HUES64 (cell line): Measurements from ENCODE around the gene GEMIN4.

Experiments used
- H3K27ac ChIP-seq: 2 replicates; pipeline ENCODE4 v1.7.0; 2013; ENCODE audit warnings: low read depth, low read length, inconsistent platforms
- H3K27me3 ChIP-seq: 2 replicates; pipeline ENCODE4 v1.6.1; 2013; ENCODE audit warnings: mild to moderate bottlenecking, low read length; ENCODE audit not compliant: insufficient read depth
- H3K36me3 ChIP-seq: 2 replicates; pipeline ENCODE4 v1.6.1; 2013; ENCODE audit warnings: mild to moderate bottlenecking, low read length; ENCODE audit not compliant: insufficient read depth
- H3K4me1 ChIP-seq: 2 replicates; pipeline ENCODE4 v1.6.1; 2013; ENCODE audit warnings: mild to moderate bottlenecking, low read length, moderate library complexity; ENCODE audit not compliant: insufficient read depth
- H3K4me3 ChIP-seq: 2 replicates; pipeline ENCODE4 v1.5.1; 2013; ENCODE audit warnings: mild to moderate bottlenecking, low read length, moderate library complexity
- H3K9ac ChIP-seq: 2 replicates; pipeline ENCODE4 v1.6.1; 2013; ENCODE audit warnings: mild to moderate bottlenecking, low read depth, low read length
- H3K9me3 ChIP-seq: 2 replicates; pipeline ENCODE4 v1.6.1; 2013; ENCODE audit warnings: low read depth, low read length; ENCODE audit not compliant: insufficient read depth
- WGBS: fragments of 150-250, 120-280 bp; methylation state at CpG from one replicate; pipeline ENCODE4 v1.1.7; 2013; ENCODE audit warnings: missing lambda C conversion rate; 5-methylcytosine and 5-hydroxymethylcytosine counted together

Gene GEMIN4

DNA sequence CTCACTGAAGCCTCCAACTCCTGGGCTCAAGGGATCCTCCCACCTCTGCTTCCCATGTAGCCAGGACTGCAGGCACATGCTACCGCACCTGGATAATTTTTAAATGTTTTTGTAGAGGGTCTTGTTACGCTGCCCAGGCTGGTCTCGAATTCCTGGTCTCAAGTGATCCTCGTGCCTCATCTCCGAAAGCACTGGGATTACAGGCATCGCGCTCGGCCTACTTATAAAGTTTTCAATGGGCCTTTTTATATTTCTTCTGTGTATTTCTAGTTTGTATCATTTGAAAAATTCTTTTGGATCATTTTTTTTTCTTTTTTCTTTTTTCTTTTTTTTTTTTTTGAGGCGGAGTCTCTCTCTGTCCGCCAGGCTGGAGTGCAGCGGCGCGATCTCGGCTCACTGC lies 27.0 kb downstream of the GEMIN4 start:
- WGBS = 97% methylated on average over 14 of the region's 14 CpGs
- H3K4me1 ChIP-seq = peaks cover 13% of the 10 kb centered on the region; the same call in 1 of the 2 replicates
- no peak overlapping the region for H3K27ac ChIP-seq
- no peaks in the 10 kb centered on the region for H3K9me3 ChIP-seq
- no peak overlapping the region for H3K9ac ChIP-seq
- H3K4me3 ChIP-seq = no peak overlapping the region
- no peaks in the 10 kb centered on the region for H3K27me3 ChIP-seq
- H3K36me3 ChIP-seq = no peaks in the 10 kb centered on the region

DNA sequence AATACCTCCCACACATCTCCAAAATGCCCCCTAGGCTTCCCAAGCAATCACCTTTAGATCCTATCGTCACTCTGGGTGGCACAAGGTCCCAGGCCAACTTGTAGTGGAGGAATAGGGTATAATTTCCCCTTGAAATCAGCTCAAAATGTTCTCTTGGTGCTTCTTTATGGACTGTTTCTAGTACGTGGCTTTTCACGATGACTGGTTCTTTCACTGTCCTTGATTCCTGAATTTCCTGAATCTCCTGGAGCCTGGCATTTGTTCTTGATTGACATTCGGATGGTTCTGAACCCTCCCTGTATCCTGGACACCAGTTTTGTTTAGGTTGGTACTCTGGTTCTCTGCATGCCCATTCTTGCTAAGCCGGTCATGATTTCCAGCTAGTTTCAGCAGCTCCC lies 30.5 kb downstream of the GEMIN4 start:
- Histone ChIP-seq H3K4me3 (no peak overlapping the region), H3K27ac (no peak overlapping the region), H3K27me3 (no peaks in the 10 kb centered on the region), H3K9me3 (no peaks in the 10 kb centered on the region), H3K9ac (no peak overlapping the region), H3K36me3 (no peaks in the 10 kb centered on the region), H3K4me1 (peaks cover 11% of the 10 kb centered on the region; the same call in 1 of the 2 replicates)
- 75% methylated on average over 5 of the region's 5 CpGs for WGBS

DNA sequence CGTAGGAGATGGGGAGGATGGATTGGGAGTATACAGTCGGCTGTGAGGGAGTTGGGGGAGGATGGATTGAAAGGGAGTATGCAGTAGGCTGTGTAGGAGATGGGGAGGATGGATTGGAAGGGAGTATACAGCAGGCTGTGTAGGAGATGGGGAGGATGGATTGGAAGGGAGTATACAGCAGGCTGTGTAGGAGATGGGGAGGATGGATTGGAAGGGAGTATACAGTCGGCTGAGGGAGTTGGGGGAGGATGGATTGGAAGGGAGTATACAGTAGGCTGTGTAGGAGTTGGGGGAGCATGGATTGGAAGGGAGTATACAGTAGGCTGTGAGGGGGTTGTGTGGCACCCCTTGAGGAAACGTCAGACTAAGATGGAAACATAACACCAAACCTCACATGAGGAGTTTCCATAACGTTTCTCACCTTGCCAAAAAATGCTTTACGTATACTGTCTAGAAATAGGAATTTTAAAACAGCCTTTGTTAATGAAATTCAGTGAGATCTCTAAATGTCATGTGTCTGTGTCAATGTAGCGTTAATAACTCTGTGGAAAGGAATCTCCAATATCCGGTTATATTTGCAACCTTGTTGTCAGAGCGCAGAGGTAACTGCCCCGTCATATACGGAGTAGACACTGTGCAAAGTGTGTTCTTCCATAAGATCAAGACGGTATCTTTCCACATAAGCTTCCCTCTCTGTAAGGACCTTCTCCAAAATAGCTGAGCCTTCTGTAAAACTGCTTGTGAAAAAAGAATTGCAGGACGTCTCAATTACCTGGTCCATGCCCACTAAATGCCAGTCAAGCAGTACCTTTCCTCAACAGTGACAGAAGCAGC lies 31.1 kb downstream of the GEMIN4 start:
- Histone ChIP-seq H3K9me3 (no peaks in the 10 kb centered on the region), H3K27me3 (no peaks in the 10 kb centered on the region), H3K4me1 (peaks cover 5% of the 10 kb centered on the region; the same call in 1 of the 2 replicates), H3K27ac (no peak overlapping the region), H3K4me3 (no peak overlapping the region), H3K9ac (no peak overlapping the region), H3K36me3 (no peaks in the 10 kb centered on the region)
- 82% methylated on average over 13 of the region's 13 CpGs for WGBS

DNA sequence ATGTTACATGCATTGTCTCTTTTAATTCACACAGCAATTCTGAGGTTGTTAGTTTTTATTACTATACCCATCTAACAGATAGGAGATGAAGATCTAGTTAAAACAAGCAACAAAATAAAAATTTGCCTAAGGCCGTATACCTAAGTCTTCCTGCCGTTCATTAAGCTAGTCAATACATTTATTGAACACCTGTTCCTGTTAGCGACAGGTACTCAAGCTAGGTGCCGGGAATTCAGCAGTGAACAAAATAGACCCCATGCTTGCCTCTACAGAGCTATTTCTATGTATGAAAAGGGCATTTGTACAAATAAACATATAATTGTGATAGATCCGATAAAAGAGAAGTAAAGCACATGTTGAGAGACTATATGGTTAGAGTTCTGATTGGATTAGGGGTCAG lies 34.0 kb downstream of the GEMIN4 start:
- no peak overlapping the region for H3K9ac ChIP-seq
- no peak overlapping the region for H3K4me3 ChIP-seq
- no peaks in the 10 kb centered on the region for H3K27me3 ChIP-seq
- H3K27ac ChIP-seq = no peak overlapping the region
- 94% methylated on average over 4 of the region's 5 CpGs for WGBS
- H3K9me3 ChIP-seq = no peaks in the 10 kb centered on the region
- H3K4me1 ChIP-seq = no peaks in the 10 kb centered on the region
- no peaks in the 10 kb centered on the region for H3K36me3 ChIP-seq

- Histone ChIP-seq H3K36me3 (peaks cover 30% of the 10 kb centered on the region), H3K4me1 (no peaks in the 10 kb centered on the region), H3K4me3 (no peak overlapping the region), H3K27me3 (no peaks in the 10 kb centered on the region), H3K27ac (no peak overlapping the region), H3K9me3 (no peaks in the 10 kb centered on the region), H3K9ac (no peak overlapping the region)
- WGBS = 92% methylated on average over 5 of the region's 5 CpGs
Observed at GRCh38 chr17:708132-708531, 43.9 kb downstream of the GEMIN4 start.

- H3K9me3 ChIP-seq = no peaks in the 10 kb centered on the region
- peaks cover 30% of the 10 kb centered on the region for H3K36me3 ChIP-seq
- no peaks in the 10 kb centered on the region for H3K27me3 ChIP-seq
- H3K4me1 ChIP-seq = no peaks in the 10 kb centered on the region
- no peak overlapping the region for H3K9ac ChIP-seq
- 96% methylated on average over 6 of the region's 6 CpGs for WGBS
- H3K4me3 ChIP-seq = no peak overlapping the region
- H3K27ac ChIP-seq = no peak overlapping the region
Observed at GRCh38 chr17:705863-706262, 46.2 kb downstream of the GEMIN4 start.

DNA sequence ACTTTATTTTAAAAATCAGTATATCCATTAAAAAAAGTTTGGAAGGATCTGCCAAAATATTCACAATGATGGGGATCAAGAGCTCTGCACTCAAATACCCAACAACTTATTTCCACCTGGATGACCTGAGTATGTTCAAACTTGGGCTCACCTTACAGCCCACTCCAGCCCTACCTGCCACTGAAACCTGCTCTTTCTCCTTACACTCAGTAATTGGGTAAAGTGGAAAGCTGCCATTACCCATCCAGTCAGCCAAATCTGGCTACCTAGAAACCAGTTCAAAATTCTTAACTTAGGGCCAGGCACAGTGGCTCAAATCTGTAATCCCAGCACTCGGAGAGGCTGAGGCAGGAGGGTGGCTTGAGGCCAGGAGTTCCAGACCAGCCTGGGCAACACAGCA lies 47.1 kb downstream of the GEMIN4 start:
- H3K9ac ChIP-seq = no peak overlapping the region
- no peak overlapping the region for H3K4me3 ChIP-seq
- no peaks in the 10 kb centered on the region for H3K4me1 ChIP-seq
- 100% methylated on average over 1 of the region's 1 CpG for WGBS
- no peaks in the 10 kb centered on the region for H3K27me3 ChIP-seq
- no peaks in the 10 kb centered on the region for H3K9me3 ChIP-seq
- peaks cover 26% of the 10 kb centered on the region for H3K36me3 ChIP-seq
- H3K27ac ChIP-seq = no peak overlapping the region

GRCh38 chr17:704111-704864 lies 47.8 kb downstream of the GEMIN4 start:
- Histone ChIP-seq H3K27me3 (no peaks in the 10 kb centered on the region), H3K4me3 (no peak overlapping the region), H3K9ac (no peak overlapping the region), H3K4me1 (no peaks in the 10 kb centered on the region), H3K36me3 (peaks cover 23% of the 10 kb centered on the region), H3K9me3 (no peaks in the 10 kb centered on the region), H3K27ac (no peak overlapping the region)
- WGBS = 91% methylated on average over 4 of the region's 4 CpGs

DNA sequence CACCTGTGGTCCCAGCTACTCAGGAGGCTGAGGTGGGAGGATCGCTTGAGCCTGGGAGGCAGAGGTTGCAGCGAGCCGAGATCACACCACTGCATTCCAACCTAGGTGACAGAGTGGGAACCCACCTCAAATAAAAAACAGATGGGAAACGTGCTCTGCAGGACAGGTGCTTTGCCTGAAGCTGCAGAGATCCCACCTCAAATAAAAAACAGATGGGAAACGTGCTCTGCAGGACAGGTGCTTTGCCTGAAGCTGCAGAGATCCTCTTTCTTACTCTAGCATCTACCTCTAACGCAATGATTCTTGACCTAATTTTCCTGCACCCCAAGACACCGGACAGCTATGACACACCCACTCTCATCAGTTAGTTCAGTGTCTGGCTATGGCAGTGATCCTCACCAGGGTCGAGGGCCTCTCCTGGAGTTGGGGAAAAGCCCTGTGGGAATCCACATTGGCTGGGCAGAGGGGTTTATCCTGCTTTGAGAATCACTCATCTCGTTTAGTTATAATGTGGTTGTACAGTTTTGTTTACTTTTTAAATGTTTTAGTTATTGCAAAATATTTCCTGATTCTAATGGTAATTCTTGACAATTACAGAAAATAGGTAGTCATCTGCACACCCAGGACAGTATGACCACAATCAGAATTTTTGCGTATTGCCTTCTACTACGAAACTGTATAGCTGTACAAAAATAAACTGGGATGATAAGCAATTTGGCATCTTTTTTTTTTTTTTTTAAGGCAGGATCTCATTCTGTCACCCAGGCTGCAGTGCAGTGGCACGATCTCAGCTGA lies 48.8 kb downstream of the GEMIN4 start:
- H3K9me3 ChIP-seq = no peaks in the 10 kb centered on the region
- 95% methylated on average over 12 of the region's 12 CpGs for WGBS
- no peak overlapping the region for H3K27ac ChIP-seq
- H3K4me3 ChIP-seq = no peak overlapping the region
- H3K4me1 ChIP-seq = no peaks in the 10 kb centered on the region
- H3K36me3 ChIP-seq = peaks cover 16% of the 10 kb centered on the region
- no peaks in the 10 kb centered on the region for H3K27me3 ChIP-seq
- no peak overlapping the region for H3K9ac ChIP-seq

- WGBS = 58% methylated on average over 1 of the region's 1 CpG
- H3K4me1 ChIP-seq = no peaks in the 10 kb centered on the region
Observed at GRCh38 chr17:700504-701094, 51.5 kb downstream of the GEMIN4 start.

More at GRCh38 chr17:700504-701094, 51.5 kb downstream of the GEMIN4 start:
- Histone ChIP-seq H3K27me3 (no peaks in the 10 kb centered on the region), H3K9ac (no peak overlapping the region), H3K9me3 (no peaks in the 10 kb centered on the region), H3K36me3 (peaks cover 28% of the 10 kb centered on the region), H3K27ac (no peak overlapping the region), H3K4me3 (no peak overlapping the region)
